Tibial artery (tissue), 4 donors: ENCODE results near the gene TWSG1.
"Not testable (repeated sequence)": the region's sequence is repeated elsewhere in the genome, so short reads cannot be mapped to it uniquely, and the experiment has no call there.

Experiments used
- DNase-seq, 2 donors: peaks; one replicate each; pipeline ENCODE4 v3.0.0-alpha.2; 2019
- H3K27ac ChIP-seq, 2 donors: fragments of 200-600 bp; sonication (generic) in 1 of 2; 1 replicate in 1 of 2; 2 replicates in 1 of 2; pipeline ENCODE4 v1.5.1; 2018 to 2019; ENCODE audit warnings: mild to moderate bottlenecking in 1 of 2
- H3K27me3 ChIP-seq, 2 donors: fragments of 200-600 bp; sonication (generic) in 1 of 2; one replicate each; pipeline versions ENCODE4 v1.5.1 to v1.6.0; 2016 to 2019
- H3K36me3 ChIP-seq, 3 donors: fragments of 200-600 bp; sonication (generic) in 2 of 3; one replicate each; pipeline ENCODE4 v1.5.1; 2016 to 2019; ENCODE audit warnings: mild to moderate bottlenecking in 2 of 3
- H3K4me1 ChIP-seq, 4 donors: fragments of 200-600 bp; sonication (generic) in 2 of 4; 1 replicate in 3 of 4; 2 replicates in 1 of 4; pipeline ENCODE4 v1.5.1; 2016 to 2019
- H3K4me3 ChIP-seq, 2 donors: fragments of 200-600 bp; sonication (generic) in 1 of 2; 1 replicate in 1 of 2; 2 replicates in 1 of 2; pipeline ENCODE4 v1.5.1; 2018 to 2019; ENCODE audit warnings: mild to moderate bottlenecking in 2 of 2
- H3K9me3 ChIP-seq, 3 donors: fragments of 200-600 bp; sonication (generic) in 1 of 3; one replicate each; pipeline ENCODE4 v1.5.1; 2016 to 2019
- intact Hi-C: fragments of 100-400 bp; cut with DNase I; formaldehyde crosslinking; loops from one replicate; pipeline ENCODE4 v1.15.0; 2023; ENCODE audit warnings: low total_unique reads
- TF ChIP-seq, protein P1 (sequence below), 2 experiments: fragments of 200-600 bp in 1 of 2; fragments of 450-650 bp in 1 of 2; IDR thresholded peaks; one replicate each; pipeline ENCODE4 v1.5.1; 2017 to 2019; ENCODE audit warnings: antibody characterized with exemption in 2 of 2, mild to moderate bottlenecking in 1 of 2, moderate library complexity in 1 of 2

Gene TWSG1

DNA sequence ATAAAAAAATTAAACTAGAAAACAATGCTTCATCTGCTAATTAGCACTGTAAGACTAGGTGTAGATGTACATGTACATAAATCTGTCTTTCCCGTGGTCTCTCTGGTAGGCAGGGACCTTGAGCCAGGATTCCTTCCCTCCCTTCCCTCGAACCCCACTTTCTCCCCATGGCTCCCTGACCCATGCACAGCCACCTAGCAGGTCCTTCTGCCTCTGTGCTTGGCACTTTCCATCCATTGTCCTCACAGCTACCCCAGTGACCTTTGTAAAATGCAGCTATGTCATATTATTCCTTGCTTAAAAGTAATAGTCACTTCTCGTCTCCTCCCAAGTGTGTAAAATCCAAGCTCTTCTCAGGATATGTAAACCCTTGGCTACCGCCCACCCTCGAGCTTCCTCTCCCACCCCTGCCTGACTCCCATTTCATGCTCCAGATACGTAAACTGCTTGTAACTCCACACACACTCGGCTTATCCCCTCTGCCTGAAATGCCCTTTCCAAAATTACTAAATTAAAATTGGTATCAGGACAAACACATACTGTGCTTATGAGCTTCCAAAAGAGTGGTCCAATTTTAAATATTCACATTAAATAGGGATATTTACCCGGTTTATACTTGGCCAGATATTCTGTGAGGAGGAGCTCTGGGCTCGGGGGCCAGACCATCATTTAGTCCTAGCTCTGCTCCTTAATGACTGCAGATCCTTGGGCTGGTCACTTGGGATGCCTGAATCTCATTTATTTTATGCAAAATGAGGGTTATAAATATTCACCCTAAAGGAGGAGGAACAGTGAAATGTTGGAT lies 86.7 kb downstream of the TWSG1 start:
- TF ChIP-seq, protein P1, sequence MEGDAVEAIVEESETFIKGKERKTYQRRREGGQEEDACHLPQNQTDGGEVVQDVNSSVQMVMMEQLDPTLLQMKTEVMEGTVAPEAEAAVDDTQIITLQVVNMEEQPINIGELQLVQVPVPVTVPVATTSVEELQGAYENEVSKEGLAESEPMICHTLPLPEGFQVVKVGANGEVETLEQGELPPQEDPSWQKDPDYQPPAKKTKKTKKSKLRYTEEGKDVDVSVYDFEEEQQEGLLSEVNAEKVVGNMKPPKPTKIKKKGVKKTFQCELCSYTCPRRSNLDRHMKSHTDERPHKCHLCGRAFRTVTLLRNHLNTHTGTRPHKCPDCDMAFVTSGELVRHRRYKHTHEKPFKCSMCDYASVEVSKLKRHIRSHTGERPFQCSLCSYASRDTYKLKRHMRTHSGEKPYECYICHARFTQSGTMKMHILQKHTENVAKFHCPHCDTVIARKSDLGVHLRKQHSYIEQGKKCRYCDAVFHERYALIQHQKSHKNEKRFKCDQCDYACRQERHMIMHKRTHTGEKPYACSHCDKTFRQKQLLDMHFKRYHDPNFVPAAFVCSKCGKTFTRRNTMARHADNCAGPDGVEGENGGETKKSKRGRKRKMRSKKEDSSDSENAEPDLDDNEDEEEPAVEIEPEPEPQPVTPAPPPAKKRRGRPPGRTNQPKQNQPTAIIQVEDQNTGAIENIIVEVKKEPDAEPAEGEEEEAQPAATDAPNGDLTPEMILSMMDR (IDR thresholded peaks at IDR 0.05), result no peak
- H3K27ac ChIP-seq, result no peak overlapping the region
- no peak for DNase-seq
- H3K27me3 ChIP-seq, result no peaks in the 10 kb centered on the region
- peaks cover 0 to 21% (median 8%) of the 10 kb centered on the region in 4 donors for H3K4me1 ChIP-seq
- intact Hi-C loops, result no loop called here
- H3K36me3 ChIP-seq, result no peaks in the 10 kb centered on the region
- H3K4me3 ChIP-seq, result no peak overlapping the region
- H3K9me3 ChIP-seq, result no peaks in the 10 kb centered on the region

DNA sequence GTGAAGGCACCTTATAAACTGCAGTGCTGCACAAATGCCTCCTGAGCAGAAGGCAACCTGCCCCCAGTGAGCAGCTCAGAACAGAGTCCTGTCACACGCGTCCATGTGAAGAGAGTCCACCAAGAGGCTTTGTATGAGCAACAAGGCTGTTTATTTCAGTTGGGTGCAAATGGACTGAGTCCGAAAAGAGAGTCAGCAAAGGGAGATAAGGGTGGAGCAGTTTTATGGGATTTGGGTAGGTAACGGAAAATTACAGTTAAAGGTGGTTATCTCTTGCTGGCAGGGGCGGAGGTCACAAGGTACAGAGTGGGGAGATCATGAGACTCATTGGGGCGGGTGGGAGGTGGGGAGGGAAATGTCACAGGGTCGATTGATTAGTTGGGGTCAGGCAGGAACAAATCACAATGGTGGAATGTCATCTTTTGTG lies 87.3 kb downstream of the TWSG1 start:
- Histone ChIP-seq H3K27ac (no peak overlapping the region), H3K4me1 (peaks cover 0 to 15% (median 5%) of the 10 kb centered on the region in 4 donors), H3K27me3 (no peaks in the 10 kb centered on the region), H3K9me3 (no peaks in the 10 kb centered on the region), H3K36me3 (no peaks in the 10 kb centered on the region), H3K4me3 (no peak overlapping the region)
- no peak for DNase-seq
- TF ChIP-seq, protein P1 (IDR thresholded peaks at IDR 0.05), result no peak
- intact Hi-C loops, result no loop called here

GRCh38 chr18:9422816-9423519 lies 88.4 kb downstream of the TWSG1 start:
- Histone ChIP-seq H3K4me1 (peaks cover 0 to 5% (median 0%) of the 10 kb centered on the region in 4 donors), H3K9me3 (no peaks in the 10 kb centered on the region), H3K36me3 (no peaks in the 10 kb centered on the region), H3K27me3 (no peaks in the 10 kb centered on the region), H3K4me3 (no peak overlapping the region), H3K27ac (no peak overlapping the region)
- DNase-seq, result no peak
- TF ChIP-seq, protein P1 (IDR thresholded peaks at IDR 0.05), result no peak
- intact Hi-C loops, result no loop called here

GRCh38 chr18:9423648-9424047 lies 89.1 kb downstream of the TWSG1 start:
- H3K27me3 ChIP-seq, H3K4me3 ChIP-seq, DNase-seq, H3K9me3 ChIP-seq, H3K36me3 ChIP-seq, H3K4me1 ChIP-seq, intact Hi-C loops, H3K27ac ChIP-seq: not testable (repeated sequence)

DNA sequence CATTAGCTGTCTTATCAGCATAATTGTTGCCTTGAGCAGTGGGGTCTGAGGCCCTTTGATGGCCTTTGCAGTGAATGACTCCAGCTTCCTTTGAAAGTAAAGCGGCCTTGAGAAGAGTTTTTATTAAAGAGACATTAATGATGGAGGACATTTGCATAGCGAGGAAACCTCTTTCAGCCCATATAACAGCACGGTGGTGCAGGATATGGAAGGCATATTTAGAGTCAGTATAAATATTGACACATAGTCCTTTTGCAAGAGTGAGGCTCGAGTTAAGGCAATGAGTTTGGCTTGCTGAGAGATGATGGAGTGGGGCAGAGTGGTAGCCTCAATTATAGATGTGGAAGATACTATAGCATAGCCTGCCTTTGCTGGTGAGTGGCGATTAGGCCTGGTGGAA lies 89.7 kb downstream of the TWSG1 start:
- H3K27me3 ChIP-seq, H3K4me1 ChIP-seq, H3K27ac ChIP-seq, DNase-seq, intact Hi-C loops, H3K36me3 ChIP-seq, H3K4me3 ChIP-seq, H3K9me3 ChIP-seq: not testable (repeated sequence)

DNA sequence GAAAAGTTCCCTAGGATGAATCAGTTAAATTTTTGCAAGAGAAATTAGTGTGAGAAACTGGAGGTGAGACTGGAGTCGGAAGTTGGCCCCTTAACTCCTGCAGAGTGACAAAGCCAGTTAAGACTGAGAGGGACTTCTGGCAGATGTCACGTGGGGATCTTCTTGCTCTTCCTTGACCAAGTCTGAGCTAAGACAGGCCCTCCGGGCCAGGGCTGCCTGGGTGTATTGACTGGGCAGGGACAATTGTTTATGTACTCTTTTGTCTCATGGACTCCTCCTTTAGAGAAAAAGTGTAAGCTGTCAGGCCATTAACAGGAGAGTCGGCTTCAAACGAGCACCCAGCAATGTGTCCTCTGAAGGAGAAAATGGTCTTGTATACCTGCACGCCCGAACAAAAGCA lies 92.2 kb downstream of the TWSG1 start:
- no peak for DNase-seq
- Histone ChIP-seq H3K27ac (no peak overlapping the region), H3K36me3 (no peaks in the 10 kb centered on the region), H3K27me3 (no peaks in the 10 kb centered on the region), H3K4me3 (no peak overlapping the region), H3K4me1 (no peaks in the 10 kb centered on the region), H3K9me3 (no peaks in the 10 kb centered on the region)
- intact Hi-C loops, result no loop called here
- TF ChIP-seq, protein P1 (IDR thresholded peaks at IDR 0.05), result no peak
